ENCODE results near the gene TAMALIN.

TAMALIN gene

DNA sequence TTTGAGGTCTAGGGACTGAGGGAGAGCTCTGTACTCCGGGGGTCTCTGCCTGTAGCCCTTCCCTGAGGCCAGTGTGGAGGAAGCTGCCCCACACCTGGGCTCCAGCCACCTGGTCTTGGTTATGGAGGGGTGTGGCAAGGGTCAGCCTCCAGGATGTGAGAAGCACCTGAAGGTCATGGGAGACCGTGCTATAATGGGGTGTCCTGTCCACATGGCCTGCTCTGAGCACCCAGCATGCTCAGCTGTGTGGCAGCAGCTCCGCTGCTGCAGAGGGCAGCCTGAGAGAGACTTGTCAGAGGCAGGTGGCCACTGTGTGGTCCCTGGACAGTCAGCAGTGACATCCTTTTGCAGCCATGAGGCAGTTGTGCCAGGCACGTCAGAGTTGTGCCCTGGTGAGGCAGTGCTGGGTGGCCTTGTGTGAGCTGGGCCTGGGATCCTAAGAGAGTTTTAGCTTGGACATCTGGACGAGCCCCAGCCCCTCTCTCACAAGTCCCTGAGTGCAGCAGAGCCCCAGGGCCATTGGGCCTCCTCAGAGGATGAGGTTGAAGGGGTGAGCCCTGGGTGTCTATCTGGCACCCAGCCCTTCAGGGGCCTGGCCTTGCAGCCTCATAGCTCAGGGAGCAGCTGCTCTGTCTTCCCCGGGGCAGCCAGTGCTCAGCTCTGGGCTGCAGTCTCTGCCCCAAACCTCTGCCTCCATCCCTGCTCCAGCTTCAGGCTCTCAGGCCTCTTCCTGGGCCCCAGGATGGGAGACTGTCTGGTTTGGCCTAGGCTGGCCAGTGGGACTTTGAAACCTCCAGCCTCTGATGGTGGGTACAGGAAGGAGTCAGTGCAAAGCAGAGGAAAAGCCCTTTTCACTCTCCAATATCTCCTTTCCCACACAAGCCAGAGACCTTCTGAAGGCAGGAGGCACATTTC, 55.7 kb downstream of the TAMALIN start:
- no peak overlapping the region for H3K27ac ChIP-seq
- ChIA-PET POLR2A (ENCODE audit: low non-redundant PET) (no interaction called here), CTCF (interaction anchor here (1.5 kb wide), 1 partner anchor 37 kb away, joined by 8 read pairs; no protein-coding TSS in a partner anchor)
- DNase-seq (ENCODE audit: low spot score) = no peak
- no peak for TF ChIP-seq CTCF (conservative IDR thresholded peaks at IDR 0.05; ENCODE audit: low read depth)

DNA sequence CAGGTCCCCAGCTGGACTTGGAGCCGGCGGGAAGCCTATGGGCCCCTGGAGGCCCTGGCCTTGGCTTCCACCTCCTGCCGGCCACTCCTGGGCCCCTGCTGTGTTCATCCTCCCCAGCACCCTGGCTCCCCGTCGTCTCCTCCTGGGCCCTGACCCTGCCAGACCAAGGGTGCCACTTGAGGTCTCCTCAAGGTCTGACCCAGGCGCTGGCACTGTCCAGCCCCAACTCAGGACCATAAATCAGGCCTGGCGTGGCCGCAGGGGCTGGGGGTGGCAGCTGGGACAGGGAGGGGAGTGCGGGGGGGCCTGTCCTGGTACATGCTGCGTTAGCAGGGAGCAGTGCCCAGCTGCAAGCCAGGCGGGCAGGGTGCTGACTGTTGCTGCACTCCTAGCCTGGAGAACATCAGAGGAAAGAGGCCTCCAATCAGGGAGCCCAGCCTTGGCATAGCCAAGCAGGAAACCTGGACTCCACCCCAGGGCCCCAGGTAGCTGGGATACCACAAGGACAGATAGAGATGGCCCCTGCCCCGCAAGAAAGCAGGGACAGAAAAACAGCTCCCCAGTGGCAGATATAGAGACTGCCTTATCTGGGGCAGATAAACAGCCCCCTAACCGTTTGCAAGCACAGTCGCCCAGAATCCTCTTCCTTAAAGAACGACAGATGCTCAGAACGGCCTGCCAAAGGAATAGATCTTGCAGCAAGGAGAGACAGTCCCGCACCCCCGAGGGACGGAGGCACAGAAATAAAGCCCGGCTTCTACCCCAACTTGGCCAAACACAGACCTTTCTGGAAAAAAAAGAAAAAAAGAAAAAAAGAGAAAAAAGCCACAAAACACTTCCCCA, 56.6 kb downstream of the TAMALIN start:
- TF ChIP-seq CTCF (conservative IDR thresholded peaks at IDR 0.05; ENCODE audit: low read depth) = no peak
- H3K27ac ChIP-seq = no peak overlapping the region
- ChIA-PET POLR2A (ENCODE audit: low non-redundant PET) (no interaction called here), CTCF (interaction anchor here (0.7 to 1.5 kb wide), 3 partner anchors 20 to 69 kb away, joined by 3 to 8 read pairs (median 3); no protein-coding TSS in a partner anchor)
- DNase-seq (ENCODE audit: low spot score) = no peak

DNA sequence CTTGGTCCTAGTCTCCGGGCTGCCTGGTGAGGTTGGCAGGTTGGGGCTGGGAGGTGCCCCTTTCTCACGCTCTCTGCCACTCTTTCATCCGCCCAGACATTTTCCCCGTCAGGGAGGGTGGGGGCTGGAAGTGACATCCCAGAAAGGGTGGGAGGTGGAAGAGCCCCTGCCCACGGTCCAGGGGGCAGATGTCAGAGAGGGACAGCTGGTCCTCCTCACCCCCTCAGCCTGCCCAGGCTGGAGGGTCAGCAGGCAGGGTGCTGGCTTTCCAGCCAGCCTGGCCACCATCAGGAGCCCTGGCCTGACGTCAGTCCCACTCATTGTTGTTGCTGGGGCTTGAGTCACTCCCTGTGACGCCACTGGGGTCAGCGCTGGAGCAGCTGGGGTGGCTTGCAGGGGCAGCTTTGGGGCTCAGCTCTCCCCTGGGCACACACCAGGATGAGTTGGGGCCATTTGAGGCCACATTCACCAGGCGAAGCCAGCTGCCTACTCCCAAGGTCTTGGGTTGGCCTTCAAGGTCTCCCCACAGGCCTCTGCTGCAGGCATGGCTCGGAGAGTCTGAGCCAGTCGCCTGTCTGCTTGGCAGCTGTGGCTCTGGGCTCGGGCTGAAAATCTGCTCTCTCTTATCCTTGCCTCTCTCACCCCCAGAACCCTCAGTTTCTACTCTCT, 57.4 kb downstream of the TAMALIN start:
- no peak overlapping the region for H3K27ac ChIP-seq
- ChIA-PET POLR2A (ENCODE audit: low non-redundant PET) (no interaction called here), CTCF (interaction anchor here (0.6 to 0.9 kb wide), 4 partner anchors 19 to 309 kb away, joined by 3 to 4 read pairs (median 3); no protein-coding TSS in a partner anchor)
- no peak for DNase-seq (ENCODE audit: low spot score)
- TF ChIP-seq CTCF (conservative IDR thresholded peaks at IDR 0.05; ENCODE audit: low read depth) = no peak

All from RWPE1 (cell line).